ENCODE measurements around the gene PRKCB.
"Not testable (repeated sequence)": the region's sequence is repeated elsewhere in the genome, so short reads cannot be mapped to it uniquely, and the experiment has no call there.

Gene PRKCB

DNA sequence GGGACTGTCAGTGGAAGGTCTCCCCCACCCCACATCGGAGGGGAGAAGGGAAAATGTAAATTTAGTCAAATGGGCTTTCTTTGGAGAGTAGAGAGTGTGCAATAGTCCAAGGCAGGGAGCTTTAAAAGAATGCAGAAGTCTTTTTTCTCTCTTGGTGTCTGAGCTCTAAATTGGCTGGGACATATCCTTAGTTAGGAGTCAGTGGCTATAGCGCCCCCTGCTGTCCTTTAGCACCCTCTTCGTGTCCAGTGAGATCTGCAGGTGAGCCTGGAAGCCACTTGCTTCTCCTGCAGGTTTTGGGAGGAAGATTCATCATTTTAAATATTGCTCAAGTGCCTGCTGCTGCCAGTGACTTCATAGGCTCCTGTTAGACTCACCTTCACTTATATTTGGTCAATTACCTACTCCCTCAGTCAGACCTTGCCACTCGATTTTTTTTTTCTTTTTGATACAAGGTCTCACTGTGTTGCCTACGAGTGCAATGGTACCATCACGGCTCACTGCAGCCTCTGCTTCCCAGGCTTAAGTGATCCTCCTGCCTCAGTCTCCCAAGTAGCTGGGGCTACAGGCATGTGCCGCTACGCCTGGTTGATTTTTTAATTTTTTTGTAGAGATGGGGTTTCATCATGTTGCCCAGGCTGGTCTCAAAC, 174.8 kb downstream of the PRKCB start:
- DNase-seq = peak; percentile 73

GRCh38 chr16:24011237-24011636, 175.5 kb downstream of the PRKCB start:
- DNase-seq = no peak

DNA sequence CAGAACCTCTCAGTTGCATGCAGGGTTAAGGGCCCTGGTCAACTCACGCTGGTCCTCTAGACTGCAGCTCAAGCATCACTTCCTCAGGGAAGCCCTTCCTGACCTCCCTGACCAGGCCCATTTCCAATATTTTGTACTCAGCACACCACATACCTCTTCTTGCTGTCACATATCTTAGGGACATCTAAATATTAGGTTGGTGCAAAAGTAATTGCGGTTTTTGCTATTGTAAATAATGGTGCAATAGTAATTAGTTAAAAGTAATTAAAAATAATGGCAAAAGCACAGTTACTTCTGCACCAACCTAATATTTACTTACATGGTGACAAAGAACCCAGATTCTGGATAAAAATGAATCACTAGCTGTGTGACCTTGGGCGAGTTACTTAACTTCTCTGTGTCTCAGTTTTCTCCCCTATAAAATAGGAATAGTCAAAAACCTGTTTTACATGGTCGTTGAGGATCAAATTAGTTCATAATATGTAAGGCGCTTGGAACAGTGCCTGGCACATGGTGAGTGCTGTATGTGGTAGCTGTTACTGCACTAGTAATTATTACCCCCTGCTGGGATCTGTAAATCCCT, 177.4 kb downstream of the PRKCB start:
- no peak for DNase-seq

DNA sequence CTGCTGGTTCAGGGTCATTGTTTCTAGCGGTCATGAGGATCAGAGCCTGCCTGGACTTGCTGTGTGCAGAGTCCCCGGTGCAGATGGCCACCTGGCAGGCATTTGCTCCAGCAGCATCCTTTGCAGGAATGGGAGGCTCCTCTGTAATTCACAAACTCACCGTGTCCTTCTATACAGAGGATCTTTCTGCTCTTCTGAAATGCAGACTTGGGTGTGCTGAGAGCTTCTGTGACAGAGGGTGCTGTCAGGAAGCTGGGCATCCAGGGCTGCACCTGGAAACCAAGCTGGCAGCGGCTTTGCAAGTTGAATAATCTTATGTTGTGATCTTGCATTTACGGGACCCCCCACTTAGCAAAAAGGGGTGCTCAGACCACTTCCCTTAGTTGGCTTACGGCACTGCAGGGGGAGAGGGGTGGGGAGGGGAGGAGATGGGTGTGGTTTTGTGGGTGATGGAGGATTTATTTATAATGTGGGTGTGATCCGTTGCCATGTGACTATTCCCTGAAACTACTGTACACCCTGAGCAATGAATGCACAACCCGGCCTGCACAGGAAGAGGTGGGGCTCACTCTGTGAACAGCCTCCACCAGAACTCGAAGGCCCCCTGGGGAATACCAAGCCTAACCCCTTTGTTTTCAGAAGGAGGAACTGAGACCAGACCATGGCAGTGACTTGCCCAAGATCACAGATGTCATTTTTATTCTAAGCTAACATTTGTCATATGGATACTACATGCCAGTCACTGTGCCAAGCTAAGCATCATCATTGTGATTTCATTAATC, 178.3 kb downstream of the PRKCB start:
- DNase-seq = peak; percentile 8

GRCh38 chr16:24014955-24015354, 179.2 kb downstream of the PRKCB start:
- DNase-seq = not testable (repeated sequence)

DNA sequence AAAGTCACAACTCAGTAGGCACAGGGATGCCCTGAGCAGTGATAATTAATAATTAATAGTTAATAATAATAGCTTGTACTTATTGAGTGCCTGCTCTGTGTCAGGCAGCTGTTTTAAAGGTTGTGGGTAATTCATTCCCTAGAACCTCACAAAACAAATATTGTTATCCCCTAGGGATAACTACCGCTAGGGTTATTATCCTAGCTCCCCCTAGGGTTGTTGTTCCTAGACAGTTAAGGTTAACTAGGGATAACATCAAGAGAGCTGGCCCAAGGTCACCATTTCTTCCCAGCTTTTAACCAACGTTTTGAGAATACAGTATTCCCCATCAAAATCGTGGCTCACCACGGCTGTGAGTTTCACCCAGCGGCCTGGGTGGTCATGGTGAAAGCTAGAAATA, 180.1 kb downstream of the PRKCB start:
- DNase-seq = no peak

DNA sequence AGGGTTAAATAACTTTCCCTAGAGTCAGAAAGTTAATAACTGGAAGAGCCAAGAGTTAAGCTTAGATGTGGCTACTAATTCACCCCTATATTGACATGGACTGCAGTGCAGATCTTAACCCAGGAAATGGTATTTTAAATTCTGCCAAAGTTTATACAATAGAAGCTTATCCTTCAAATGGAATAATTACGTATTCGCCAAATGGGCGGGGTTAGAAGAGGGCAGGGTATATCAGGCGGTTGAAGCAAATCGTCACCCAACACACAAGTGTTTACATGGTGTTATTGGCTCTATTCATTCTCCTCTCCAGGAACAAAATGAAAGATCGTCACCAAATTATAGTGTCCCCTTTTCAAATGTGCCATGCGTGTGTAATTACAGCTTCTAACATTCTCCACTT, 182.7 kb downstream of the PRKCB start:
- DNase-seq = no peak

DNA sequence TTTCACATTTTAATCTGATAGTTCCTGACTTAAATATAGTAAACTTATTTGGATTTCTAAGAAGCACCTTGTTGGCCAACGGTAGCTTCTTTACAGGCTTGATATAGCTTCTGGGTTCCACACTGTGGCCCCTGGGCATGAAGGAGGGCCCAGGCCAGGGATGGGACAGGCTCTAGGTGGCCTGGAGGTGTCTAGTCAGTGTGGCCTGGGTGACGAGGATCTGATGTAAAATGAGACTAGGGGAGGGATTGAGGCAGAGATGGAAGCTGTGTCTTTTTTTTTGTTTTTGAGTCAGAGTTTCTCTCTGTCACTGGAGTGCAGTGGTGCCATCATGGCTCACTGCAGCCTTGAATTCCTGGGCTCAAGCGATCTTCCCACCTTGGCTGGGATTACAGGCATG, 187.0 kb downstream of the PRKCB start:
- no peak for DNase-seq

GRCh38 chr16:24023621-24024020, 187.8 kb downstream of the PRKCB start:
- no peak for DNase-seq

GRCh38 chr16:24024971-24025370, 189.2 kb downstream of the PRKCB start:
- DNase-seq = no peak

DNA sequence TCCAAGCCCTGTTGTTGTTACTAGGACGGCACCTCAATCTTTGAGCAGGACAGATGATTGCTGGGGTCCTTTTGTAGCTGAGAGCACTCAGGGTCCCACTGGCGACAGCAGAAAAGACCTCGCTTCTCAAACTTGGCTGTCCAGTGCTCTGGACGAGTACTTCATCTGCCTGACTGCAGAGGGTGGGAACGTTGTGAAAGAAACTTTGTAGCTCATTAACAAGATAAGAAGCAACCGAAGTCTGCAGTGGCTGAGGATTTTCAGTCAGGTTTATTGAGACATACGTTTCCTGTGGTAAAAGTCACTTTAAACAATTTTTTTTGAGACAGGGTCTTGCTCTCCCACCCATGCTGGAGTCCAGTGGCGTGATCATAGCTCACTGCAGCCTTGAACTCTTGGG, 191.7 kb downstream of the PRKCB start:
- DNase-seq = no peak

- not testable (repeated sequence) for DNase-seq
Observed at GRCh38 chr16:24029841-24030240, 194.1 kb downstream of the PRKCB start.

GRCh38 chr16:24035127-24035842, 199.5 kb downstream of the PRKCB start:
- DNase-seq = no peak

DNA sequence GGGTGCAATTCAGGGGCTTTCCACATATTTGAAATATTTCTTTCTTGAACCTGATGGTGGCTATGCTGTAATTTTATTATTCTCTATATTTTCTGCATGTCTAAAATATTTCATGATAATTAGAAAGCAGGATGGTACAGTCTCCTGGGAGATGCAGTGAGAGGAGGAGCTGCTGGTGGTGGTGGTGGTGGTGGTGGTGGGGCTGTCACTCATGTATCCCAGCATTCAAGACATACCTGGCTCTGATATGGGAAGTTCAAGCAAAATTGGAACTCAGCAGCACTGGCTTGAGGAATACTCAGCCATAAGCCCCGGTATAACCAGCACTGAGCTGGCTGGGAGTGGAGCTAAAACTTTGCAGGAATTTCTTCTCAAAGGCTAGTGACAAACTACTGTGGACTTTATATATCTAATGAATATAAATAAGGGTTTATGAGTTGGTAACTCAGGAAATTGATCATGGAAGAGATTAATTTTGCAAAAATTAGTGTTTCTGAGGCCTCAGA, 200.3 kb downstream of the PRKCB start:
- no peak for DNase-seq

GRCh38 chr16:24036614-24037013, 200.8 kb downstream of the PRKCB start:
- peak; percentile 25 for DNase-seq

GRCh38 chr16:24037335-24037734, 201.6 kb downstream of the PRKCB start:
- no peak for DNase-seq

DNA sequence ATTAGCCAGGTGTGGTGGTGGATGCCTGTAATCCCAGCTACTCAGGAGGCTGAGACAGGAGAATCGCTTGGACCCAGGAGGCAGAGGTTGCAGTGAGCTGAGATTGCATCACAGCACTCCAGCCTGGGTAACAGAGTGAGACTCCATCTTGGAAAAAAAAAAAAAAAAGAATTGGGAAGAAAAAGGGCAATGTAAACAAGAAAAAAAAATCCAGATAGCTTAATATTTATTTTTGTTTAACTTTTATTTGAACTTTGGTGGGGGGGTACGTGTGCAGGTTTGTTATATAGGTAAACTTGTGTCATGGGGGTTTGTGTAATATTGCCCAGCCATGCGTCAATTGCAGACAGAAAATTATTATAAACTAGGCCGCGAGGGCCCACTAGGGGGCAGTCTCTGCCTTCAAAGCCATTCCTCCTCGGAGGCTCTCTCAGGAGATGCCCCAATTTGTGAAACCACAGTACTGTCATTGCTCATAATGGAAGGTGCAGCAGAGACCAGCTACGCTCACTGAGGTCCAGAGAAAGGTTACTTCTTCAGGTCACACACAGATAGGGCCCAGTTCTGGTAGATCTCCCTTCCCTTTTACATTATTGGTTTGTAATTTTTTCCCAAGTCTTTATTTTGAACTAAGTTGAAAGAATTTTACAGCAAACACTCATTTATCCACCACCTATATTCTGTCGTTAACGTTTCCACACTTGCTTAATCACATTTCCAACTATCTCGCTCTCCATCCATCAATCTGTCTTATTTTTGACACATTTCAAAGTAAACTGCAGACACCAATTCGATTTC, 206.2 kb downstream of the PRKCB start:
- DNase-seq = peak; percentile 67

- no peak for DNase-seq
Observed at GRCh38 chr16:24044467-24044866, 208.7 kb downstream of the PRKCB start.

GRCh38 chr16:24045641-24046040, 209.9 kb downstream of the PRKCB start:
- DNase-seq = no peak

DNA sequence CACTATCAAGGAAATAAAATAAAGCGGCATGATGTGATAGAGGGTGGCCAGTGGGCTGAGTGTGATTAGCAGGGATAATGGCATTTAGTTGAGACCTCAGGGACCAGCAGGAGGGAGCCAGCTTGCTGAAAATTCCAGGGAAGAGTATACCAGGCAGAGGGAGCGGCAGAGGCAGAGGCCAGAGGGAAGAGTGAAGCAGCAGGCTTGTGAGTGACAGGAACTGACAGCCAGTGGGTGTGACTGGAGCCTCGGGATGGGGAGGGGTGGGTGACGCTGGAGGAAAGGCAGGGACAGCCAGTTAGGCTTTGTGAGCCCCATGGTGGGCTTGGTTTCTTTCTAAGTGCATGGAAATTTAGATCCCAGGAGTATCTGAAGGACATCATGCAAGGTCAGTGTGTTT, 210.7 kb downstream of the PRKCB start:
- no peak for DNase-seq

GRCh38 chr16:24049113-24049512, 213.3 kb downstream of the PRKCB start:
- no peak for DNase-seq

GRCh38 chr16:24051125-24051524, 215.3 kb downstream of the PRKCB start:
- no peak for DNase-seq
